HG03108 (cell line): ENCODE data around the gene DRD4.
"Not testable (repeated sequence)": the region's sequence is repeated elsewhere in the genome, so short reads cannot be mapped to it uniquely, and the experiment has no call there.

Experiments
- ATAC-seq: cut with Tn5 transposase; IDR thresholded peaks from one replicate; pipeline ENCODE4 v1.9.1; 2021; ENCODE audit warnings: moderate library complexity; ENCODE audit not compliant: unreplicated experiment

The DRD4 gene

DNA sequence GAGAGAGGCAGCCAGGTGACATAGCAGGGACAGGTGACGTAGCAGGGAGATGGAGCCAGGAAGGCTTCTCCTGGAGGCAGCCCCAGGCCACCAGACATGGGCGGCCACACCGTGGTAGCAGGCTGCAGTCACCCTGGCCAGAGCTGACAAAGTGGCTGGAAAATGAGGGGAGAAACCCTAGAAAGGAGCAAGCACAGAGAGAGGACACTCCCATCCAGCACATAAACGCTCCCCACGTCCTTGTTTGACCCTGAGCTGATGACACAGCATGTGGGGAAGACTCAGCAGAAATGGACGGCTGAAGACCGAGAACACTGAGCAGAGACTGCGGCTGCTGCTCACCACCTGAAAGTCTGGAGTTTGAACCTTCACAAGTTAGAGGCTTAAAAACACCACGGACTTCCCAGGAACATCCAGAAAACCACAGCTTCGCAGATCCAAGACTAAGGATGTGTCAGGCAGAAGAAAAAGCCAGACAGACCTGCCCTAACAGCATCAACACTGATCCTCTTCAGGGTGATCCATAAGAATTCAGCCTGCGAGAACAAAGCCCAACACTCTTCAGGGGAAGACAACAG lies 28.7 kb downstream of the DRD4 start:
- no peak for ATAC-seq

DNA sequence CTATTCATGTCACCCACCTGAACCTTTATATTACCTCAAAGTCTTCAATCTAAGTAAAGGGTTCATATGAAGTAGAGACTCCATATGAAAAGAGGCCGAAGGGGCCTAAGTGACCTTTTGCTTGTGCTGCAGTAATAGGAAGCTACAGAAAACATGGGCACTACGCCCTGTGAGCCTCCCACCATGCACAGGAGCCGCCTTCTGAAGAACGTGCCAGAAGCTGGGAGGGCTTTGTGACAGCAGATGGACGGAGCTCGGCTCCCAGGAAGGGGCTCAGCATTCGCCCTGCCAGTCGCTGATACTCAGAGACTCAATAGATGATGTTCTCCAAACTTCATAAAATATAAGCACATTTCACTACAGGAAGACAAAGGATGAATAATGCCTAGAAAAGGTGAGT lies 36.8 kb downstream of the DRD4 start:
- no peak for ATAC-seq

- no peak for ATAC-seq
These were observed 37.3 kb downstream of the DRD4 start for GRCh38 chr11:674406-674805.

- no peak for ATAC-seq
These were observed 41.2 kb downstream of the DRD4 start for GRCh38 chr11:678297-678696.

DNA sequence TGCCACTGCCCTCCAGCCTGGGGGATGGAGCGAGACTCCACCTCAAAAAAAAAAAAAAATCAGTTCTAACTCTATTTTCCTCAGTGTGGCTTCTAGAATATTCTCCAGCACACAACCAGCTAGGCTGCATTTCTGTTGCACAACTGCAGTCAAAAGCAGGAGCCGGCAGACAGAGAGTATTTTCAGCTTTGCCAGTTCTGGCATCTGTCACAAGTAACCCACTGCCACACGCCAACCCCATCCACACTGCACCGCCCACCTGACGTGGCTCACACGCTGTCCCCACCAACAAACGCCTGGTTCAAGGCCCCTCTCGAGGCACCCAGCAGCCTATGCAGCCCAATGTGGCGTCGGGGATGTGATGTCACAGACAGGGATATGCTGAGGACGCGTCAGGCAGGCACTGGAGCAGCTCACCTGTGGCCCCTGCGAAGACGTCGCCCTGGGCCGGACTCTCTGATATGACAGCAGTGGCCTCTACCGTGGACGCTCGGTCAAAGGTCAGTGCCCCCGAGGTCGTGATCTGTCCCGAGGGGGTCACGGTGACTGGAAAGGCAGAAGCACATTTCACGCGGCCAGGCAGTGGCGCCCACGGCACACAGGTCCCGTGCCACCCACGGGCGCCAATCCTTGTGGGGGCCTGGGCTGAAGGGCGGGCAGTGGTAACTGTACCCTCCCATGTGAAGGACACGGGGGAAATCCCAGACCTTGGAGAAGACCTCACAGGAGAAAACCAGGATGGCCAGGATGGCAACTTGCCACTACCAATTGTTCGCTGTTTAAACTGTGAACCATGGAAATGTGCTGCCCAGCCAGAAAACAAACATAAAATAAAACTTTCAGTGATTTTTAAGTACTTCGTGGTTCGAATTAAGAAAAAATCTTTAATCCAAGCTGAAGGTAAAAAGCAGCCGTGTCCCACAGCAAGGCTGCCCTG lies 42.5 kb downstream of the DRD4 start:
- no peak for ATAC-seq

DNA sequence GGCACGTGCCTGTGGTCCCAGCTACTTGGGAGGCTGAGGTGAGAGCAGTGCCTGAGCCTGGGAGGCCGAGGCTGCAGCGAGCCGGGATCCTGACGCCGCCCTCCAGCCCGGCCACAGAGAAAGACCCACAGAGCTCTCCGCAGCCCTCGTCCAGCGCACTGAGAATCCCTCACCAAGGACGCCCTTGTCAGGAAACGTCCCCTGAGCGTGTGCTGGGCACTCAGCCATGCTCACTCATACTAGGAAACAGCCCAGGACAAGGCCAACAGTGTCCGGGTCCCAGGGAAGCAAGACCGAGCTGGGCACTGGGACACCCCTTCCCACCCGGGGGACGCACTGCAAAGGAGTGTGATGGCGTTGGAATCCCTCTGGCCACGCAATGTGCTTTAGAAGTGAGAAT lies 43.4 kb downstream of the DRD4 start:
- no peak for ATAC-seq

DNA sequence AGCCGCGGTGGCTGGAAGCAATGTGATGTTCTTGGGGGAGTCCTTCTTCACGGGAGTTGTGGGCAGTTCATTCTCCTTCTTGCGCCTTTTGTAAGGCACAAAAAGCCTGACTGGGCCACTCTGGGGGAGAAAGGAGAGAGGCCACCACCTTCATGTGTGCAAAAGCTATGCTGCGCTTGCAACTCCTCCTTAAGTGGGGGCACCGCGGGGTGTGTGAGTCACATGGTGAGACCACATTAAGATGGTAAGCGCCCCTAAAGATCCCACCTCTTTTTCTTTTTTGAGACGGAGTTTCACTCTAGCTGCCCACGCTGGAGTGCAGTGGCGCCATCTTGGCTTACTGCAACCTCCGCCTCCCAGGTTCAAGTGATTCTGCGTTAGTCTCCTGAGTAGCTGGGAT lies 43.9 kb downstream of the DRD4 start:
- ATAC-seq = no peak

DNA sequence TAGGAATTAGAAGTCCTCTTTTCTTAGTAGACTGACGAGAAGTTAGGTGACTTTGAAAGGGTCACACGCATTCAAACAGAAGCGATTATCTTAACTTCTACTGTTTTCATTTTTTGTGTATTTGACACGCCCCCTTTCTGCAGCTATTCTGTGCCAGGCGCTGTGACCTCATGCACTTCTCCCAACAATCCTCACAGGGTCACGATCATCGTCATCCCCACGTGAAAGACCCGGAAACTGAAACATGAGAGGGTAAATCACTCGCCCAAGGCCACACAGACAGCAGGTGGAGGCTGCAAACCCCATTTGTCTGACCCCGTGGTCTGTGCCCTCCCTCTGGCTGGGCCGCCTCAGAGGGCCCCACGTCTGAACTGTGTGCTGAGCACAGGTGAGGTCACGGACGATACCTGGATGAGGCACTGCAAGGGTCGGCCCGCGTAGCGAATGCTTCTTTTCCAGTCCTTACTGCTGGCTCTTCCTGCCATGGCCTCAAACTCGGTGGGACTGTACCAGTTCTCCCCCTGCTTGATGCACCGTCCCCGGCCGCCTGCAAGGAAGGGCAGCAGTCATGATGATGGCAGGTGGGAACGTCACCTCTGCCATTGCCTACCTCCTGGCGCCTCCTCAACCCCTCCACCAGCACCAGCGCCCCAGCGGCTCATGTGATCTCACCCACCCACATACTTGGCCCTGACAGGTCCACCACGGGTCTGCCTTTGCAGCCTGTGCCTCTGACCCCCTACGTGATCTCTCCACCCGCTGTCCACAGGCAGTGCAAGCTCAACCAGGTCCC lies 49.6 kb downstream of the DRD4 start:
- no peak for ATAC-seq

DNA sequence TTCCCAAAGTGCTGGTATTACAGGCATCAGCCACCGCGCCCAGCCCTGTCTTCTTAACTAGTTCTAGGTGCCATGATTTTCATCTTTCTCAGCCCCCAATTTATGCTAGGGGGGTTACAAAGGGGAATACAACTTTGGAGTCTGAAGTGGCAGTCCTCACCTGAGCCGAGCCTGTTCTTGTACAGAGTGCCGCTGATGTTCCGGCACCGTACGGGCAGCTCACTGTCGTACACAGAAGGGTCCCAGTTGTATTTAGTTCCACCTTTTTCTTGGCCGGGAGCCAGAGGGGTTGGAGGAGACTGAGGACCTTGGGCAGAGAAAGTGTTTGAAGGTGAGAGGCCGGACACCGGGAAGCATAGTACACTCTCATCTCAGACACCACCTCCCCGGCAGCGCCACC lies 50.7 kb downstream of the DRD4 start:
- no peak for ATAC-seq

DNA sequence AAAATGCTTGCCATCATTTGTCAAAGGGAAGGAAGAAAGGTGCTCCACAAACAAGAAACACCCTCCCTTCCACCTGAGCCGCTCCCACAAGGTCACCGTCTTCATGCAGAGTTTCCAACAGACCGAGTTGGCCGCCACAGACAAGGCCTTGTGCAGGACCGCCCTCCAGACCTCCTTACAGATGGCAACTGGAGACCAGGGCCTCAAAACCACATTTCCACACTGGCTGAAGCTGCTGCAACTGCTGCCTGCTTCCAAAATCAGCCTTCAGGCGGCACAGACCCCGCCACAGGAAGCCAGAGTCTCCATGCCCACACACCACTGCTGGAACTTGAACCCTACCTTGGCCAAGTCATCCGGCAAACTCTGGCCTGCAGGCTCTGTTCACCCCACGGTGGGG lies 51.6 kb downstream of the DRD4 start:
- no peak for ATAC-seq

GRCh38 chr11:689625-690024 lies 52.6 kb downstream of the DRD4 start:
- ATAC-seq = no peak

DNA sequence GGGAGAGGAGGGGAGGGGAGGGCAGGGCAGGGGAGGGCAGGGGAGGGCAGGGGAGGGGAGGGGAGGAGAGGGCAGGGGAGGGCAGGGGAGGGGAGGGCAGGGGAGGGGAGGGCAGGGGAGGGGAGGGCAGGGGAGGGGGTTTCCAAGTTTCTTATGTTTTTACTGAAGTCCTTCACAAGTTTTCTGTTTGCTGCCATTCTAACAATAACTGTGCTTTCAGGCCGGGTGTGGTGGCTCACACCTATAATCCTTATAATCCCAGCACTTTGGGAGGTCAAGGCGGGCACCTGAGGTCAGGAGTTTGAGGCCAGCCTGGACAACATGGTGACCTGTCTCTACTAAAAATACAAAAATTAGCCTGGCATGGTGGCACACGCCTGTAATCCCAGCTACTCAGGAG lies 53.2 kb downstream of the DRD4 start:
- ATAC-seq = not testable (repeated sequence)
